GM12891 (cell line): Measurements from ENCODE around the gene SPECC1.

Source experiments
- POLR2A ChIP-seq: IDR thresholded peaks from 2 replicates; pipeline ENCODE4 v1.6.1; 2011; ENCODE audit warnings: low read depth, low read length, control low read depth
- POLR2AphosphoS5 ChIP-seq: IDR thresholded peaks from 2 replicates; pipeline ENCODE4 v1.6.1; 2011; ENCODE audit warnings: low read depth, low read length, control low read depth
- POU2F2 ChIP-seq: IDR thresholded peaks from 2 replicates; pipeline ENCODE4 v1.6.1; 2011; ENCODE audit warnings: low read depth, mild to moderate bottlenecking, control low read depth, low read length, moderate library complexity
- SPI1 ChIP-seq: IDR thresholded peaks from 2 replicates; pipeline ENCODE4 v1.6.1; 2011; ENCODE audit warnings: low read depth, low read length, control low read depth
- TAF1 ChIP-seq: IDR thresholded peaks from 2 replicates; pipeline ENCODE4 v1.6.1; 2011; ENCODE audit warnings: low read depth, low read length, control low read depth

DNA sequence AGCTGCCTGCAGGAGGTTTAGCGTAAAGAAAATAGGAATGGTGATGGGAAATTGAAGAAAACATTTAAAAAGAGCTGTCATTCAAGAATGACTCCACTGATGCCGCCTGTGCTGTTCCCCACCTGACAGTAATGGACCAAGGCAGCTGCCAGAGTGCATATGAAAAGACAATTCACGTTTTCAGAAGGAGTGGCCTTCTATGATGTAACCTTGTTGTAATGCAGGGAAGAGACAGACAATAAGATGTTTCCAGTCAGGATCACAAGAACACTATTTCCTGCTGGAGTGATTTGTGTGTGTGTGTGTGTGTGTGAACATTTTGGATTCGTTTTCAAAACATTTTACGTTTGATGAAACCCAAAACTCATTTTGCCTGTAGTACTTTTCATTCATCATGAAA is 254.4 kb downstream of the SPECC1 start:
- TF ChIP-seq SPI1 (no peak), TAF1 (no peak), POLR2A (no peak), POU2F2 (no peak), POLR2AphosphoS5 (no peak)
